ENCODE measurements around the gene GRAP2.
"Not testable (repeated sequence)": the region's sequence is repeated elsewhere in the genome, so short reads cannot be mapped to it uniquely, and the experiment has no call there.

Gene GRAP2

DNA sequence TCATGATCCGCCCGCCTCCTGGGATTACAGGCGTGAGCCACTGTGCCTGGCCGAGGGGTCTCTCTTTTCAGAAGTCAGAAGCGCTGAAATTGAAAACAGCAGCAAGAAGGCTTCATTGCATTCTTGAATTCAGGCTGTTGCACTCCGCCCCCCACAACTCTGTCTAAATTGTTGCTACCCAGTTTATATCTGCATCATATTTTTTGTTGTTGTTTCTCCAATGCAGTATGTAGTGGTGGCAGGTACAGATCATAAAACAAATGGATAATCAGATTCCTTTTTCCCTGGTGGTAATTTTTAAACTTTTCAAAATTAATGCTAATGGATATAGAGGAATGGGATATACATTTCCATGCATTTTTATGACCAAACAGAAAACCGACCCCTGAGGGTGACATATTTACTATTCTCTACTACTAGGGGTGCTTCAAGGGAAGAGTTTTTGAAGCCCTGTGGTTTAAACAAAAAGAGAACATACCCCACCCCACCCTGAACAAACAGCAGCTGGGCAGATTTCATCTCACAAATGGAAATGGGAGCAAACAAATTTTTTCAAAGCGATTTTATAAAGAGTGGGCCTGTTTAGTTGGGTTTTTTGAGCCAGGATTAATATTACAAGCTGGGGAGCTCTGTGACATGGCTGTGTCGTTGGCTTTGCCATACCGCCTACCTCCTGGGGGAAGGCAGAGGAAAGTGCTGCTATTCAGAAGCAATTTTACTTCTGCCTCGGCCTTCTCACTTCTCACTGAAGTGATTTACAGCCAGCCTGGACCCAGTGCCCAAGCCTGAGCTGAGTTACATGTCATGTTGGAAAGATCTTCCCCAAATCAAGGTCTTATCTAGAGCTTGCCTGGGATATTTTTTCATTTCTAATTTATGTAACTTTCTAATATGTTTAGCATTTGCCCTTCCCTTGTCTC lies 43.3 kb downstream of the GRAP2 start:
- no peak for DNase-seq (ENCODE audit: low read depth in 2 of 2)

DNA sequence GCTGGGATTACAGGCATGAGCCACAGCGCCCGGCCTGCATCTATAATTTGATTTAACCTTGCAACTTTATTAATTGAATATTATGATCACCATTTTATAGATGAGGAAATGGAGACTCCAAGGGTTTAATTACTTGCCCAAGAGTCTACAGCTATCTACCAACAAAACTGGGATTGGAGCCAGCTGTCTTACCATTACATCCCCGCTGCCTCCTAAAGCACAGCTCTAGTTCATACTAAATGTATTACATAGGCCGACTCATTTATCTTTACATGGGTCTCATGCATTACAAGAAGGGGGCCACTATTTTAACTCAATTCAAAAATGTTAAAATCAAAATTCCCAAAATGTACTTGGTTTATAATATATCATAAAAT lies 45.2 kb downstream of the GRAP2 start:
- DNase-seq (ENCODE audit: low read depth in 2 of 2): no peak

DNA sequence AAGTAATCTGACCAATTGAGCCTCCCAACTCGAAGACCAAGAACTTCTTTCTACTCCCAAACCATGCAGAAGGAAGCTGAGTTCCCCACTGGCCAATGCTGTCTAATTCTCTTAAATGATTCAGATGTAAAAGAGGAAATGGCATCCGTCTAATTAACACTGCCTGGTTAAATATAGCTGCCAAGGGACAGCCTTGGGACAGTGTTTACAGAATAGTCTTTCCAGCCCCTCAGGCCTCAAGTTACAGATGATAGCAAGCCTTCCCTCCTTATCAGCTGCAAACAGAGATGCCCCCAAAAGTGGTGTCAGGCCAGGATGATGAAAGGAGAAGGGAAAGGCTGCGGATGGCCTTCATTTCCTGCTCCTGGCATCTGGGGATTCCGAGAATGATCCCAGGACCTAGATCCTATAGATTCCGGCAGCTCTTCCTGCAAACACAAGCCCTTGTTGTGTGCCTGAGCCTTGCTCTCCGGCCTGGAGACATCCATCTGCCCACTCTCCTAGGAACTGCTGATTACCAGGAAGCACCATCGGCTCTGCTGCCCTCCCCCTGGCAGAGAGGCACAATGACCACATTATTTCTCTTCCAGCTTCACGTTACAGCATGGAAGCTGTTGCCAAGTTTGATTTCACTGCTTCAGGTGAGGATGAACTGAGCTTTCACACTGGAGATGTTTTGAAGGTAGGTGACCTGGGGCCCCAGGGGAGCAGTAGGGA lies 45.8 kb downstream of the GRAP2 start:
- no peak for DNase-seq (ENCODE audit: low read depth in 2 of 2)

GRCh38 chr22:39947220-39948216 lies 46.6 kb downstream of the GRAP2 start:
- DNase-seq (ENCODE audit: low read depth in 2 of 2): no peak

DNA sequence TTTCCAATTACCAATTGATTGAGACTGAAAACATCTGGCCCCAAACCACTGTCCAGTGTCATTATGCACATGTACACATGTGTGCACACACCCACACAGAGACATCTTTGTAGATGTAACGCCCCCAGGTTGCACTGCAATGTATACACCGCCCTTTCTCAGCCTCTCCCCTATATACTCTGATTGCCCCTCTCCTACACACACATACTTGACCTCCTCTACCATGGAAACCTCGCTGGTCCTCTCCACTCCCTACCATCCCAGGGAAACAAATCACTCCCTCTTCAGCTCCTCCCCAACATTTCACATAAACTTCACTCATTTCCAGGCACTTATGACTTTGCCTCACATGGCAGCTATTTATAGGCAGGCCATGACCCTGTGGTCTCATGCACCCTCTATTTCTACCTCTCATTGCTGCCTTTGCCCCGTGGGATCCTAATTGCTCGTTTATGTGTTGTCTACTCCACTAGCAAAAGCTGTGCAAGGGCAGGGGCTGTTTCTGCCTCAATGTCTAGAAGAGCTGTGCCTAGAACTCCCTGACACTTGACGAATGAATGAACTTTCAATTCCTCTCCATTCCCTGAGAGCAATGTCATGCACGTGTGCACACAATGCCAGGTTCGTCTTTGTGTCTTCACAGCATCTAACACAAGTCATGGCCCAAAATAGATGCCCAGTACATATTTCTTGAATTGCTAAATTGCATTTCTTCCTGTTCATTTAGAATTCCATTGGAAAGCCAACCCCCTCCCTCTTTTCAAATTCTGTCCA lies 49.3 kb downstream of the GRAP2 start:
- DNase-seq (ENCODE audit: low read depth in 2 of 2): no peak

DNA sequence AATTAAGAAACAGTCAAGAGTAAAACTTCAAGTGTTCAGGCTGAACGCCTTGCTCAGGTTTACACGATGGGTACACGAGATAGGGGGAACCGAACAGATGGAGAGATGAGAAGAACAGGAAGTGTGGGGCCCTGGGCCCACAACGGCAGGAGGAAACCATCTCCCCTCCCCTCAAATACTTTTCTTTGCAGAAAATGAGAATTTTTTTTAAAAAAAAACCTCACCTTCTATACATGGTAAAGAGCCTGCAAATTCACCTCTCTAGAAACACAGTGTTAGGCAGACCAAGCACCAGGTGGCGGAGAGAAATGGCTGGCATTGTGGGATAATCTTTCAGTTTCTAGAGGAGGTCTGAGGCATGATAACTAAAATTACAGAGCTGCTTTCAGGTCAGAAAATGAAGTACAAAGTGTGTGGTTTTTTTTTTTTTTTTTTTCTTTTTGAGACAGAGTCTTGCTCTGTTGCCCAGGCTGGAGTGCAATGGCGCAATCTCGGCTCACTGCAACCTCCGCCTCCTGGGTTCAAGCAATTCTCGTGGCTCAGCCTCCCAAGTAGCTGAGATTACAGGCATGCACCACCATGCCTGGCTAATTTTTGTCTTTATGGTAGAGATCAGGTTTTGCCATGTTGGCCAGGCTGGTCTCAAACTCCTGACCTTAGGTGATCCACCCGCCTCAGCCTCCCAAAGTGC lies 50.9 kb downstream of the GRAP2 start:
- not testable (repeated sequence) for DNase-seq (ENCODE audit: low read depth in 2 of 2)

- DNase-seq (ENCODE audit: low read depth in 2 of 2): no peak
Measured at GRCh38 chr22:39952347-39952746, 51.5 kb downstream of the GRAP2 start.

- no peak for DNase-seq (ENCODE audit: low read depth in 2 of 2)
Measured at GRCh38 chr22:39953101-39953500, 52.2 kb downstream of the GRAP2 start.

DNA sequence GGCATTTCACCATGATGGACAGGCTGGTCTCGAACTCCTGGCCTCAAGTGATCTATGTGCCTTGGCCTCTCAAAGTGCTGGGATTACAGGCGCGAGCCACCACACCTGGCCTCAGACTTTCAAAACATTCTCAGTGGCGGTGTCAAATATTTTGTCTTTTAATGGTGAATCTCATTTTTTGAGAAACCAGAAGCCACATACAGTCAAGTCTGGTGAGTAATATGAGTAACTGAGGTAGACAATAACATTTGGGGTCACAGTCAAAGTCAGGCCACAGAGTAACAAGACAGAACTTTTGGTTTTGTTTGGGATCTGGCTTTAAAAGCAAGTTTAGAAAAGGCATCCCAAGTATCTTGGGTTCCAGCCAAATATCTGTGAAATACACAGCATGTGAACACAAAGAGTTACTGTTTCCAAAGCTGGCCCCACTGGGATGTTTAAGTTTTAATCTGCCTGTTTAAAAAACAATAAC lies 53.7 kb downstream of the GRAP2 start:
- no peak for DNase-seq (ENCODE audit: low read depth in 2 of 2)

GRCh38 chr22:39955675-39956074 lies 54.8 kb downstream of the GRAP2 start:
- no peak for DNase-seq (ENCODE audit: low read depth in 2 of 2)

DNA sequence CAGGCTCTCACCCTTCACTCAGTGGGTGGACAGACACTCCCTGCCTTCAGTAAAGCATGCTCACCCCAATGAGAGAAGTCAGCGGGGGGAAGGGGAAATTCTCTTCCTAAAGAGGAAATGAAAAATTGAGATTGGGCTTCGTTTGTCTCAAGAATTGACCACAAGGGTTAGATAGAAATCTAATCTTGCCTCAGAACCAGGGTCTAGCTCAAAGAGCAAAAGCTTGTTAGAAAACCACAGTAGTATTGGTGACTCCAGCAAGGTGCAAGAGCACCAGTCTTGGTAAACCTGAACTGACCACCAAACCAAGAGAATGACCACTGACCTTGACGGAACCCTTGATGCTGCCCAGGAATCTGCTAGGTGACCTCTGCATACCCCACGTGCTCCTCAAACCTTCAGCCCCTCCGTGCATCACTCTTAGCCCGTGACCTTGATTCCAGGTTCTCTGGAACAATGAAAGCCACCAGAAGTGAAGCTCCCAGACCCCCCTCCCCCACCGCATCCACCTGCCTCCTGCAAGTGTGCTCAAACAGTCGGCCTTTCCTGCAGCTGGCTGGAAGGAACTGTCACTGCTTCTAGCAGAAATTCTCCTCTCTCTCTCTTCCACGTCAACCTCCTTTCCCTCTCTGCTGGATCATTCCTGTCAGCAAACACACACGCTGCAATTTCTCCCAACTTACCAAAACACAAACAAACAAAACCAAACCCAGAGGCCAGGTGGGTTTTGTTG lies 56.2 kb downstream of the GRAP2 start:
- DNase-seq (ENCODE audit: low read depth in 2 of 2): no peak

GRCh38 chr22:39958009-39958711 lies 57.3 kb downstream of the GRAP2 start:
- DNase-seq (ENCODE audit: low read depth in 2 of 2): no peak

DNA sequence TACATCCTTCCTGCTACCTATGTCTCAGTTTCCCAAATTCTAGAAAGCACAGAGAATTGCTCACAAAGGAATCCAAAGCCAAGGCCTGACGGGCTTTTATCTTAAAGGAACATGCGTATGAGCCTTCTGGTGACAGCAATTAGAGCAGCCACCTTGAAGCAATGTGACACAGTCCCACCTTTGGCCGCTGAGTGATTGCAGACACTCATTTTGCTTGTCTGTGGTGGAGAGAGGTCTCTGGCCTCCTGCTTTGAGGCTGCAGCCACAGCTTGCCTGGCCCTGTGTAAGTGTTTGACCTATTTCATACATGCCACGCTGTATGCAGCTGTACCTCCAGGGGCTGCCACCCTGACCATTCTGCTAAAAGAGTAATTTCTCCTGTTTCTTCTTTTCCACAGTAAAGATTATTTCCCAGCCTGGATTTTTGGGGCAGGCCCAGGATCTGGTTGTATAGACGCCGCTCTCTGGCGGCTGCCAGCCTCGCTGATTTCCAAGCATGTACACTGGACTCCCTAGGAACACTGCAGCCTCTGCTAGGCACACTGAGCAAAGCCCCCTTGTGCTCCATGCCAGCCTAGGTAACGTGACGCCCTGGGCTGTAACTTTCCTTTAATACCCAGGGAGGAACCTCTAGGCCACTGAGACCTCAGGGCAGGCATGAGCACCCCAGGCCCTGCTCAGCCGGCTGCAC lies 58.2 kb downstream of the GRAP2 start:
- no peak for DNase-seq (ENCODE audit: low read depth in 2 of 2)

- no peak for DNase-seq (ENCODE audit: low read depth in 2 of 2)
Measured at GRCh38 chr22:39959640-39960447, 59.0 kb downstream of the GRAP2 start, which contains the start of gene TMA7B. TMA7B (plus strand) TSS chr22:39960397; CDS start chr22:39964375, 3,978 bp downstream.

GRCh38 chr22:39960791-39961746 lies 60.2 kb downstream of the GRAP2 start:
- peak; percentile 34 to 46 for DNase-seq (ENCODE audit: low read depth in 2 of 2)

DNA sequence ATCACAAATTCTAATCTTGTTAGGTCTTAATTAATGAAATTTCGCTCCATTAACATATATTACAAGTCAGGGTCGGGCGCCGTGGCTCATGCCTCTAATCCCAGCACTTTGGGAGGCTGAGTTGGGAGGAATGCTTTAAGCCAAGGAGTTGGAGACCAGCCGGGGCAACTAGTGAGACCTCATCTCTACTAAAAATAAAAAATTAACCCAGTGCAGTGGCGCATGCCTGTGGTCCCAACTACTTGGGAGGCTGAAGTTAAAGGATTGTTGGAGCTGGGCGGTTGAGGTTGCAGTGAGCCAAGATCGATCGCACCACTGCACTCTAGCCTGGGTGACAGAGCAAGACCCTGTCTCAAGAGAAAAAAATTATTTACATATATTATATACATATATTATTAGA lies 61.2 kb downstream of the GRAP2 start:
- no peak for DNase-seq (ENCODE audit: low read depth in 2 of 2)

All from stimulated activated CD8-positive, alpha-beta memory T cell treated with anti-CD3 and anti-CD28 coated beads, Interleukin-2, amount 100 ng/mL, for 1 hour (primary cell).